Stimulated activated CD8-positive, alpha-beta memory T cell treated with anti-CD3 and anti-CD28 coated beads, Interleukin-7, amount 100 ng/mL, for 48 hours (primary cell): ENCODE data around the gene DNAJC1.
"Not testable (repeated sequence)": the region's sequence is repeated elsewhere in the genome, so short reads cannot be mapped to it uniquely, and the experiment has no call there.

Experiments
- DNase-seq, 2 donors: peaks; one replicate each; pipeline ENCODE4 v3.0.0-alpha.2; 2020; ENCODE audit warnings: low read depth in 1 of 2; ENCODE audit errors: extremely low read depth in 1 of 2

Gene DNAJC1

DNA sequence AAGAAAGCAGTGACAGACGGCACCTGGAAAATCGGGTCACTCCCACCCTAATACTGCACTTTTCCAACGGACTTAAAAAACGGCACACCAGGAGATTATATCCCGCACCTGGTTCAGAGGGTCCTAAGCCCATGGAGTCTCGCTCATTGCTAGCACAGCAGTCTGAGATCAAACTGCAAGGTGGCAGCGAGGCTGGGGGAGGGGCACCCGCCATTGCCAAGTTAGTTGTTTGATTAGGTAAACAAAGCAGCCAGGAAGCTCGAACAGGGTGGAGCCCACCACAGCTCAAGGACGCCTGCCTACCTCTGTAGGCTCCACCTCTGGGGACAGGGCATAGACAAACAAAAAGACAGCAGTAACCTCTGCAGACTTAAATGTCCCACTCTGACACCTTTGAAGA, 169.0 kb downstream of the DNAJC1 start:
- not testable (repeated sequence) for DNase-seq

GRCh38 chr10:21832821-21833130, 170.8 kb downstream of the DNAJC1 start:
- DNase-seq, result no peak

DNA sequence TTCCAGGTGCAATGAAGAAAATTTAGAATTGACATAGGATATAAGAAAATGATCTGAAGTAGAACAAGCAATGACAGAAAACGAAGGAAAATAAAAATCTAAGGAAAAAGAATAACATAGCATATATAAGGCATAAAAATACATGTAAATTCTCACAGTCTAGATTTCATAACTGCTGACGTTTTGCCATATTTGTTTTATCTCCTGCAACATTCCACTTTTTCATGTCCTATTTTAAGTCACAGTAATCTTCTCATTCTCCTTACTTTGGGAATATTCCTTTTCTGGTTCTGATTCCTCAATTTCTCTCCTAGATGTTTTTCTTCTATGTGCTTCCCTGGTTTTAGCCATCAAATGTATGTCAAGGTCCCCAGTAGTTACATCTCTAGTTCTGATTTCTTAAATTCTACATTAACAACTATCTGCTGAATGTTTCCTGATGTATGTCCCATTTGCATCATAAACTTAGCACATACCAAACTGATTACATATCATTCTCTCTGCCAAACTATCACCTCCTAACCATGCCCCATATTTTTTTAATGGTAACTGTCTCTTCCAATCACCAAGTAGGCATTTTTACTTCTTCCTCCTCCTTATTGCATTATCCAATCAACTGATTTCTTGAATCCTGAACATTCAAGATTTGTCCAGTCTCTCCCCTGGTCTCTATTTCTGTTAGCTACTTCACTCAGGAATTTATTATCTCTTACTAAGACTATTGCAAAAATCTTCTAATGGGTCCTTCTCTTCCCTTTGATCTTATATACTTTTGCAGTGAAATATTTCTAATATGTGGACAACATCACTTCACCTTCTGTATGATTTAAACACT, 171.3 kb downstream of the DNAJC1 start:
- no peak for DNase-seq

DNA sequence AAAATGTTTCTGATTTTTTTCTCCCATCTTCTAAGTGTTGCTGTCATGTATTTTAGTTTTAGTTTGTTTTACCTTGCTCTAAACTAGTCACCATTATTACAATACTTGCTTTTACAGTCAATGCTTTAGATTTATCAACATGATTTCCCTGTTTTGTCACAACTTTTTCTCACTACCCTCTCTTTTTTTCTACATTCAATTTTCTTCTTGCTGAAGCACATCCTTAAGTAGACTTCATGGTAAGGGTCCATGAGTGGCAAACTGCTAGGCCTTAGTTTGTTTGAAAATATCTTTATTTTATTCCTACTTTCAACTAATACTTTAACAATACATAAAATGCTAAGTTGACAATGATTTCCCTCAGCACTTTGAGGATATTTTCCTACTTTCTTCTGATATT, 173.5 kb downstream of the DNAJC1 start:
- DNase-seq, result no peak

GRCh38 chr10:21827308-21827707, 176.2 kb downstream of the DNAJC1 start:
- DNase-seq, result no peak

DNA sequence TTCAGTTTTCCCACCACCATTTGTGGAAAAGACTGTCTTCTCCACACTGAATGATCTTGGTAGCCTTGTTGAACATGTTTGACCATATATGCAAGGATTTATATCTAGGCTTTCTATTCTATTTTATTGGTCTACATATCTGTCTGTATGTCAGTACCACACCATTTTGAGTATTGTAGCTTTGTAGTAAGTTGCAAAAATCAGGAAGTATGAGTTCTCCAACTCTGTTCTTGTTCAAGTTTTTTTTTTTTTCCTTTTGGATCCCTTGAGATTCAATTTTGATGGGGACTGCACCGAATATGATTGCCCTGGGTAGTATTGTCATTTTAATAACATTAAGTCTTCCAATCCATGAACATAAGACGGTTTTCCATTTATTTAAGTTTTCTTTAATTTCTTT, 176.8 kb downstream of the DNAJC1 start:
- DNase-seq, result no peak

- DNase-seq, result no peak
Measured at GRCh38 chr10:21825345-21825744, 178.2 kb downstream of the DNAJC1 start.

DNA sequence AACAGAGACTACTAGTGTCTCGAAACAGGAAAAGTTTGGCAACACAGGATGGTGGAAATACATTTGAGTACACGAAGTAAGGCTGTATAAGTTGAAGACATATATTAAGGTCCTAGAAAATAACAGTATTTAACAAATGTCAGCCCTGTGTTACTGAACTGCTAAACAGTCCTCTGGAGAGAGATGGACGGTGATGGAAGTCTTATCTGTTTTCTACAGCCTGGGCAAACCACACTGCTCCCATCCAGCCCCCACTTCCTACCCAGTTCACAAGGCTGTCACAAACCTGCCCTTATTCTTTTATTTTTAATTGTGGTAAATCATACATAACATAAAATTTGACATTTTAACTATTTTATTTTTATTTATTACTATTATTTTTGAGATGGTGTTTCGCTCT, 179.1 kb downstream of the DNAJC1 start:
- DNase-seq, result no peak

DNA sequence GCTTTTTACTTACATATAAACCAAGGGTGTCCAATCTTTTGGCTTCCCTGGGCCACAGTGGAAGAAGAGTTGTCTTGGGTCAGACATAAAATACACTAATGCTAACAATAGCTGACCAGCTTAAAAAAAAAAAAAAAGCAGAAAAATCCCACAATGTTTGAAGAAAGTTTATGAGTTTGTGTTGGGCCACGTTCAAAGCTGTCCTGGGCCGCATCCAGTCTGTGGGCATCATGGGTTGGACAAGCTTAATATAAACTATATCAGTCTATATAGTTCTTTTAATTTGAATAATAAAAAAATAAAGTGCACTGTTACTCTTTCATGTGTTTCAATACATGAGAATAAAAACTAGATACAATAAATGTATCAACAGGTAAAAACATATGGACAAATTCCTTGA, 179.9 kb downstream of the DNAJC1 start:
- DNase-seq, result no peak

- not testable (repeated sequence) for DNase-seq
Measured at GRCh38 chr10:21822273-21822672, 181.3 kb downstream of the DNAJC1 start.

DNA sequence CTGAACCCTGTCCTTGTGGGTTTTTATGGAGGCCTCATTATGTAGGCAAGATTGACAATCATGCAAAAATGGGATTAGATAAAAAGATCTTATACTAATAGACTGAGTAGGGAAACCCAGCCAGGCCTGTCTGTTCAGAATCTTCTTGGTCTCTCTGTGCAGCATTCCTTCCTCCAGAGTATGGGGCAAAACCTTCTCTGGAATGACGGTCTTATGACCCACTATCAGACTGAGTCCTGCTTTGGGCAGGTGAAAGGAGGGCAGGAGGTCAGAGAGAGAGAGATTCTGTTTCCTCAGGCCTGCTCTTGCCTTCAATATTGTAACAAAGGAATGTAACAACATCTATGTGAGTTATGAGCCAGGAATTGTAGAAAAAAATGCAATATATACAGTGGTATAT, 182.6 kb downstream of the DNAJC1 start:
- no peak for DNase-seq

DNA sequence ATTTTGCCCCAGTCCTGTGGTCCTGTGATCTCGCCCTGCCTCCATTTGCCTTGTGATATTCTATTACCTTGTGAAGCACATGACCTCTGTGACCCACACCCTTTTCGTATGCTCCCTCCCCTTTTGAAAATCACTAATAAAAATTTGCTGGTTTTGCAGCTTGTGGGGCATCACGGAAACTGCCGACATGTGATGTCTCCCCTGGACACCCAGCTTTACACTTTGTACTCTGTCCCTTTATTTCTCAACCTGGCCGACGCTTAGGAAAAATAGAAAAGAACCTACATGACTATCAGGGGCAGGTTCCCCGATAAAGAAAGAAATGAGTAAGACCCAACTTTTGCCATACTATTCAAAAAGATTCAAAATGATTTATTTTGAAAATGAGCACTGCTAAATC, 185.1 kb downstream of the DNAJC1 start:
- DNase-seq, result not testable (repeated sequence)

GRCh38 chr10:21814866-21815265, 188.7 kb downstream of the DNAJC1 start:
- no peak for DNase-seq

DNA sequence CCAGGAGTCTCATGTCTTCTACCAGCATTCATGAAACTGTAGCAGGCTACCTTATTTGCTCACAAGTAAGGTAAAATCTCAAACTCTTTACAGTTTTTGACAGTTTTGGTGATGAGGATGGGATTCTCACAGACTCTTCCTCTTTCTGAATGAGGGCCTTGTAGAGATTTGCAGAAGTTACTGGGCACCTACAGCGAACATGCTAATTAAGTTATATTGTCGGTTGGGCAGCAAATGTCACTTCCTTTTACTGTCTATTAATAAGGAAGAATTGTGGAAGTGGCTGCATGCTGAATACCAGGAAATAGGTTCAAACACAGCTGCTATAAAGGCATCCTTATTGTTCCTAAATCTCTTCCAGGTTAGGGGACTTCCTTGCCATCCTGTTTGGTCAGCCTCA, 189.6 kb downstream of the DNAJC1 start:
- no peak for DNase-seq

- DNase-seq, result no peak
Measured at GRCh38 chr10:21811245-21811585, 192.3 kb downstream of the DNAJC1 start.

DNA sequence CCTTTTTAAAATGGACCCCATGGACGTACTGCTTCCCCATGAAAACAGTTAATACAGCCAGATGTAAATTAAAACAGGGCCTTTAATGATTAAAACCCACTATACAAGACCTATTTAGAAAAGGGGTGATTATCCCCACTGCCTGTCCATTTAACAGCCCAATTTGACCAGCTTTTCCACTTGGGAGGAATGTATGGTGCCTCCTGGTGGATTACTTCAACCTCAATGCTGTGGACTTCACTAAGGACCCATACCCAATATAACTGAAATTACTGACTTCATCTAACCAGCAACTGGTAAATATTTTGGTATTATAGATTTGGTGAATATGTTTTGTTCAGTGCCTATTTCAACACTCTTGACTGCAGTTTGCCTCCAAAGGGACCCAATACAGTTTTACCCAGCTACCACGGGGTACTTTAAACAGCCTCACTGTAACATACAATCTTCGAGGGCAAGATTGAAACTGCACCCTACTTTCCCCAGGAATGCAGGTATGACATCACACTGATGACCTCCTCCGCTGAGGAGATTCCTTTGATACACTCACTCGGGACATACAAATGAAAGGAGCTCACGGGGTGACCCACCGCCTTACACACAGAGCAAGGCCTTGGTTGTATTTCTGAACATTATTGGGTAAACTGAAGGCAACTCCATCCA, 192.8 kb downstream of the DNAJC1 start:
- DNase-seq, result no peak

DNA sequence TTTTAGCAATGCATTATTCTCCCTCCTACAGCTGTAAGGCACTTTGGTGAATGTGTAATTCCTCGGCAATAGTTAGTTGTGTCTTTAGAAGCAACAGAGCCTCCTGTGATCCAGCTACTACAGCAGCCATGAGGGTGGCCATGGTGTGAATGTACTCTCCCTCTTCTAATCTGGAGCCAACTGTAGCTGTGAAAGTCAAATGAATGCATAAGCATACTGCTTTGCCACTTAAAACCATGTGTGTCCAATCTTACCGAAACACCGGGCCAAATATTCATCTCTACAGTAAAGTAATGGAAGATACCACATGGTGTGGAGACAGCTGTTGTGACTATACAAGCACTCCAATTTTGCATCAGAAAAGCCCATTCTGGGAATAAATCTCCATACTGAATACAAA, 195.0 kb downstream of the DNAJC1 start:
- no peak for DNase-seq

DNA sequence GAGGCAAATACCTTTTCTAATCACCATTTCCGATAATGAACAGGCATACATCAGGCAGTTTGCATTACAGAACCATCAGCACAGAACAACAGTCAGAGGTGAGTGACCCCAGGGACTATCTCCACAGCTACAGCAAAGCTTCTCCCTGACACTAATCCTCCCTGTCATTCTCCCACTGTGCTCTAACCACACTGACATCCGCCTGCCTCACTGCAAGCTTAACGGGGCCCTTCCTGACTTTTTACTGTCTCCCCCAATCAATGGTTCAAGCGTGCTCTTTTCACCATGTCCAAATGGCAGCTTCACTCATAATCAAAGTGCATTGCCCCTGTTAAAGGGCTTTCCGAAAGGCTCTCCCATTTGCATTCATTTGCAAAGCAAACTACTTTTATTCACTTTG, 196.3 kb downstream of the DNAJC1 start:
- no peak for DNase-seq

DNA sequence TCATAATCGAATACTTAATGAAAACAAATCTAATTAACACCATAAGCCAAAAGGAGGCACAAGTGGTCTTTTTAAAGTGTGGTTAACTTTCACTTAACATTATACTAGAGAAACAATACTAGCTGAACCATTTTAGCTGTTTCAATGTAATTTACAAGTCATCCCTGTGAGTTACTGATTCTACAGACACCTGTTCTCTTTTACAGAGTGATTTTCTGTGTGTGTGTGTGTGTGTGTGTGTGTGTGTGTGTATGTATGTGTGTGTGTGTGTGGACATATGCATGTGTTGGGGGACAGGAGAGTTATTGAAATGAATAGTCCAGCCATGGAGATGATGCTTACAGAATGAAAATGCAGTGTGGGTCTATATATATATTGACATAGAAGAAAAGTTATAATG, 200.2 kb downstream of the DNAJC1 start:
- DNase-seq, result no peak

DNA sequence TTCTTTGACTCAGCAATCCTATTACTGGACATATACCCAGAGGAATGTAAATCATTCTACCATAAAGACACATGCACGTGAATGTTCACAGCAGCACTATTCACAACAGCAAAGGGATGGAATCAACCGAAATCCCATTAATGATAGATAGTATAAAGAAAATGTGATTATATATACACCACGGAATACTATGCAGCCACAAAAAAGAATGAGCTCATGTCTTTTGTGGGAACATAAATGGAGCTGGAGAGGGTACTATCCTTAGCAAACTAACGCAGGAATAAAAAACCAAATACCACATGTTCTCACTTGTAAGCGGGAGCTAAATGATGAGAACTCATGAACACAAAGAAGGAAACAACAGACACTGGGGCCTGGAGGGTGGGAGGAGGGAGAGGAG, 201.9 kb downstream of the DNAJC1 start:
- no peak for DNase-seq

- no peak for DNase-seq
Measured at GRCh38 chr10:21797984-21798765, 205.4 kb downstream of the DNAJC1 start.

- no peak for DNase-seq
Measured at GRCh38 chr10:21797533-21797932, 206.0 kb downstream of the DNAJC1 start.
